Measurements from ENCODE around the gene IGF2R. TPM values are rescaled to one million over a fixed set of nuclear protein-coding genes. Genes with fewer than 3 reads are reported as not detected.
"Not testable (repeated sequence)": the region's sequence is repeated elsewhere in the genome, so short reads cannot be mapped to it uniquely, and the experiment has no call there.

IGF2R gene
- total and polyA plus RNA-seq, 7 donors: 40.1 to 167 (median 113) TPM

DNA sequence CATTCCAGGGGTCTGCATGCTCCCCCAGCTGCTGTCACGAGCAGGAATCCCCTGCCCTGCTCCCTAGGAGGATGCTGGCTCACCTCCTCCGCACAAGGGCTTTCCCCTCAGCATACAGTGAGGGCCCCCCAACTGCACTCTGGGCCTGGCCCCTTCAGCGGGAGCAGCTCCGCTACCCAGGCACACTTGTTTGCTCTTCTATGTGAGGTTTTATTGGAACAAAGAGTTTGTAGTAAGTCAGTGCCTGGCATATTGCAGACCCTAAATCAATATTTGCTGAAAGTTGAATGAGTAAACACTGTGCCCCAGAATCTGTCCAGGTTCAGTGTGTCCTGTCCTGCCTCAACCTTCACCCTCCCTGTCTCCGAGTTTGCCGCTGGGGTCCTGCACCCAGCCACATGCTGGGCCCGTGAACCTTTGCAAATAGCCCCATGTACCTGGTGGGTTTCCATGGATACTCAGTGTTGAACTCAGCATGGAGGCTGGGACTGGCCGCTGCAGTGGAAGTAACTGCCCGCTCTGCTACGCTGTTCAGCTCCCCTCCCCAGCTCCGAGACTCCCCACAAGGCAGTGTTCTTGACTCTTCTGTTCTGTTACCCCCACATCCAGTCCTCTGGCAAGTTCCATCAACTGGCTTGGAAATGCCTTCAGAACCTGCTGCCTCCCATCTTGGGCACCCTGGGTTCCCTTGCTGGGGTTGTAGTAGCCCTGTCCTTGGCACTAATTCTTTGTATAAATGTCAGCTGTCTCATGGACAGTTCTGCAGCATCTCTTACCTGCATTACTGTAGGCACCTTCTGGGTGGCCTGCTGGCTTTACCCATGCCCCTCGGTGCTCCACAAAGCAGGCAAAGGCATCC is 168.5 kb downstream of the IGF2R start:
- intact Hi-C loops (cut with DNase I): loop anchor here (5.0 kb wide), 2 partner anchors 160 to 320 kb away; no protein-coding TSS in a partner anchor
- DNase-seq (no peak), ATAC-seq (no peak)
- peaks cover 0 to 3% of the 10 kb centered on the region in 2 donors for H3K36me3 ChIP-seq (ENCODE audit: insufficient read depth in 1 of 2, low read depth in 1 of 2)
- 81 to 85% (median 81%) methylated on average over 12 of the region's 12 CpGs for WGBS, 3 donors
- H3K27ac ChIP-seq: no peak overlapping the region
- no peak overlapping the region for H3K4me3 ChIP-seq
- no peaks in the 10 kb centered on the region for H3K27me3 ChIP-seq (ENCODE audit: insufficient read depth in 3 of 3, low read length in 2 of 3)
- TF ChIP-seq, protein P1, sequence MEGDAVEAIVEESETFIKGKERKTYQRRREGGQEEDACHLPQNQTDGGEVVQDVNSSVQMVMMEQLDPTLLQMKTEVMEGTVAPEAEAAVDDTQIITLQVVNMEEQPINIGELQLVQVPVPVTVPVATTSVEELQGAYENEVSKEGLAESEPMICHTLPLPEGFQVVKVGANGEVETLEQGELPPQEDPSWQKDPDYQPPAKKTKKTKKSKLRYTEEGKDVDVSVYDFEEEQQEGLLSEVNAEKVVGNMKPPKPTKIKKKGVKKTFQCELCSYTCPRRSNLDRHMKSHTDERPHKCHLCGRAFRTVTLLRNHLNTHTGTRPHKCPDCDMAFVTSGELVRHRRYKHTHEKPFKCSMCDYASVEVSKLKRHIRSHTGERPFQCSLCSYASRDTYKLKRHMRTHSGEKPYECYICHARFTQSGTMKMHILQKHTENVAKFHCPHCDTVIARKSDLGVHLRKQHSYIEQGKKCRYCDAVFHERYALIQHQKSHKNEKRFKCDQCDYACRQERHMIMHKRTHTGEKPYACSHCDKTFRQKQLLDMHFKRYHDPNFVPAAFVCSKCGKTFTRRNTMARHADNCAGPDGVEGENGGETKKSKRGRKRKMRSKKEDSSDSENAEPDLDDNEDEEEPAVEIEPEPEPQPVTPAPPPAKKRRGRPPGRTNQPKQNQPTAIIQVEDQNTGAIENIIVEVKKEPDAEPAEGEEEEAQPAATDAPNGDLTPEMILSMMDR (IDR thresholded peaks at IDR 0.05): no peak
- H3K9me3 ChIP-seq: no peaks in the 10 kb centered on the region
- H3K4me1 ChIP-seq: no peaks in the 10 kb centered on the region

DNA sequence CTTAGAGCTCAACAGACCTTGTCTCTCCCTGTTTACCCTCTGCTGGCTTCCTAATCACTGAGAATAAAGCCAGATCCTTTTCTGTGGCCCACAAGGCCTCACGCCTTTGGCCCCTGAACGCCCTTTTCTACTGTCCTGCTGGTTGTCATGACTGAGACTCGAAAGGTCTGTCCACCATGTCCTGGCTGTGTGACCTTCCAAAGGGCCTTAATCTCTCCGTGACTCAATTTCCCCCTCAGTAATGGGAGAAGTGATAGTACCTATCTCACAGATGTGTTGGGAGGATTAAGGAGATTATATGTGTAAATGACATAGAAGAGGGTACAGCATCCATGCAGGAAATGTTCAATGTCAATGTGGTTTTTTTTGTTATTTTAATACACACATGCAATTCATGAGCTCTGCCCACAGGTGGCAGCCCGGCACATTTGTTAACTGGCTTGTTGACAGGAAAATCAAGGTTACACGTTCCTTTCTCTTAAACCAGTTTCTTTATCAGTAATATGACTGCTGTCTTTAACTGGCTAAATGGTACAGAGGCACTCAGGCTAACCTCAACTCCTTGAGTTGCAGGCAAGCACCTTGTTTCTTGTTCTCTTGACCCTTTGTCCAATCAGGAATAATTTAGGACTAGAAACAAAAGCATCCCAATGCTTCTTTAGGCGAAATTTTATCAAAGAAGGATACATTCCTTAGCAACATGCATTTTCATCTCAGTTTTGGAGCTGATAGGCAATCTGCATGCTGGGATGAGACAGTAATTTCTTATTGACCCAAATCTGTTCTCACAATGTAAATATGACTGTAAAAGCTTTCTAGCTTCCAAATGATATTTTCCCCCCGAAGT is 169.3 kb downstream of the IGF2R start:
- H3K4me3 ChIP-seq: no peak overlapping the region
- DNase-seq: no peak
- 55 to 64% (median 61%) methylated on average over 8 of the region's 8 CpGs for WGBS, 3 donors

DNA sequence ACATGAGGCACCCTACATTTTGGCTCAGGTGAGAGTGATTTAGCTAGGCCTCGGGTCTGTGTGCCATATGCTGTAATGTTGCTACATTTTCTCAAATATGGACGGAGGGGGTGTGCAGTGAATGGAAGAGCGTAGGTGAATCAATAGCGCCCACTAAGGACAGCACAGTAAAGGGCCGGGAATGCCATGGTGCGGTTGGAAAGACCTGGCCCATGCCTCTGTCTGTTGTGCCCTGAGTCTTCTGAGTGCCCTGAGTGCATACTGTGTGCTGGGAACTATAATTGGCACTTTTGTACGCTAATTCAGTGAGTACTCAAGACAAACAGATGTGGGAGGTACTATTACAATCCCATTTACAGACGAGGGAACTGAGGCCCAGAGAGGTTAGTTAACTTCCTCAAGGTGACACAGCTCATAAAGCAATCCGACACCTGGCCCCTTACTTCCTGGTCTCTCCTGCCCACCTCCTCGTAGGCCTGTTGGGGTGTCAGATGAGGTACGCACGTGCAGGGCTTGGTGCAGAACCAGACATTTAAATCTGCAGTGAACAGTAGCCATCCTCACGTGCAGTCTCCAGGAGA is 170.0 kb downstream of the IGF2R start:
- H3K27ac ChIP-seq: no peak overlapping the region
- WGBS, 3 donors: 86 to 87% (median 87%) methylated on average over 13 of the region's 13 CpGs
- ATAC-seq (no peak), DNase-seq (no peak)
- H3K36me3 ChIP-seq (ENCODE audit: insufficient read depth in 1 of 2, low read depth in 1 of 2): peaks cover 0 to 3% of the 10 kb centered on the region in 2 donors
- no peaks in the 10 kb centered on the region for H3K4me1 ChIP-seq
- no peak overlapping the region for H3K4me3 ChIP-seq
- H3K27me3 ChIP-seq (ENCODE audit: insufficient read depth in 3 of 3, low read length in 2 of 3): no peaks in the 10 kb centered on the region
- intact Hi-C loops (cut with DNase I): loop anchor here (1.0 to 5.0 kb wide), 3 partner anchors 158 to 318 kb away; no protein-coding TSS in a partner anchor
- TF ChIP-seq, protein P1 (IDR thresholded peaks at IDR 0.05): no peak
- no peaks in the 10 kb centered on the region for H3K9me3 ChIP-seq

More for the DNA sequence above, 169.3 kb downstream of the IGF2R start:
- peak; percentile 59 to 83 (median 66) for ATAC-seq
- Histone ChIP-seq H3K9me3 (no peaks in the 10 kb centered on the region), H3K27me3 (ENCODE audit: insufficient read depth in 3 of 3, low read length in 2 of 3) (no peaks in the 10 kb centered on the region), H3K27ac (no peak overlapping the region), H3K36me3 (ENCODE audit: insufficient read depth in 1 of 2, low read depth in 1 of 2) (peaks cover 0 to 3% of the 10 kb centered on the region in 2 donors), H3K4me1 (no peaks in the 10 kb centered on the region)
- intact Hi-C loops (cut with DNase I): loop anchor here (1.0 to 5.0 kb wide), 3 partner anchors 159 to 319 kb away; no protein-coding TSS in a partner anchor
- TF ChIP-seq, protein P1 (IDR thresholded peaks at IDR 0.05): peak; percentile 71

DNA sequence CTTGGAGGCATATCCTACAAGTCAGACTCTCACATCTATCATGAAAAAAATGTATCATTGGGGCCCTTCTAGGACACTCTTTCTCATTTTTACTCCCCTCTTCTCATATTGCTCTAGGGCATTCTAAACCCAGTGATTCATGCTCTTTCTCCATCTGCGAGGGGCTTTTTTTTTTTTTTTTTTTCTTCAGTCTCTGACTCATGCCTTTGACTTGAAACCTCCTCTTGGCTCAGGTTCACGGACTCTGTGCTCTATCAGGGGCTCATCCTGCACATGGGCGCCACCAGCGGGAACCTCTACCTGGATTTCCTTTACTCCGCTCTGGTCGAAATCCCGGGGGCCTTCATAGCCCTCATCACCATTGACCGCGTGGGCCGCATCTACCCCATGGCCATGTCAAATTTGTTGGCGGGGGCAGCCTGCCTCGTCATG is 170.6 kb downstream of the IGF2R start:
- intact Hi-C loops (cut with DNase I): loop anchor here (5.0 kb wide), 2 partner anchors 158 to 318 kb away; no protein-coding TSS in a partner anchor

DNA sequence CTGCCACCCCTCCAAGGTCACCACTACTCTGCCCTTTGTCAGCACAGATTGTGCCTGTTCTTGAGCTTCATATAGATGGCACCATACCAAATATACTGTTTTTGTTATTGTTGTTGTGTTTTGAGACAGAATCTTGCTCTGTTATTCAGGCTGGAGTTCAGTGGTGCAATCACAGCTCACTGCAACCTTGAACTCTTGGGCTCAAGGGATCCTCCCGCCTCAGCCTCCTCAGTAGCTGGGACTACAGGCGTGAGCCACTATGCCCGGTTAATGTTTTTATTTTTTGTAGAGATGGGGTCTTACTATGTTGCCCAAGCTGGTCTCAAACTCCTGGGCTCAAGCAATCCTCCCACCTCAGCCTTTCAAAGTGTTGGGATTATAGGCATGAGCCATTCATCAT is 171.6 kb downstream of the IGF2R start:
- H3K9me3 ChIP-seq; intact Hi-C loops (cut with DNase I); H3K4me1 ChIP-seq; DNase-seq; H3K27me3 ChIP-seq (ENCODE audit: insufficient read depth in 3 of 3, low read length in 2 of 3); ATAC-seq; H3K36me3 ChIP-seq (ENCODE audit: insufficient read depth in 1 of 2, low read depth in 1 of 2); H3K4me3 ChIP-seq: not testable (repeated sequence)
- peak overlapping the region; percentile 6 for H3K27ac ChIP-seq
- 76 to 96% (median 78%) methylated on average over 3 of the region's 3 CpGs for WGBS, 3 donors

More for the DNA sequence above, 170.6 kb downstream of the IGF2R start:
- peak in 2 of 4 donors; percentile 14 to 23 for ATAC-seq
- Histone ChIP-seq H3K4me3 (no peak overlapping the region), H3K27ac (no peak overlapping the region), H3K27me3 (ENCODE audit: insufficient read depth in 3 of 3, low read length in 2 of 3) (no peaks in the 10 kb centered on the region), H3K4me1 (no peaks in the 10 kb centered on the region), H3K36me3 (ENCODE audit: insufficient read depth in 1 of 2, low read depth in 1 of 2) (peaks cover 0 to 3% of the 10 kb centered on the region in 2 donors), H3K9me3 (no peaks in the 10 kb centered on the region)
- DNase-seq: no peak
- TF ChIP-seq, protein P1 (IDR thresholded peaks at IDR 0.05): no peak
- 90 to 94% (median 93%) methylated on average over 12 of the region's 12 CpGs for WGBS, 3 donors
